ENCODE results near the gene SYNE2. TPM values are rescaled to one million over a fixed set of nuclear protein-coding genes. Genes with fewer than 3 reads are reported as not detected.

The SYNE2 gene
- polyA plus RNA-seq, 5 donors = 69.7 to 101 (median 93.6) TPM

- DNase-seq = no peak
These were observed 58.0 kb downstream of the SYNE2 start for GRCh38 chr14:63910583-63911363.

GRCh38 chr14:63911404-63911803, 58.6 kb downstream of the SYNE2 start:
- DNase-seq = no peak

GRCh38 chr14:63912286-63912685, 59.5 kb downstream of the SYNE2 start:
- DNase-seq = no peak

GRCh38 chr14:63918411-63918810, 65.6 kb downstream of the SYNE2 start:
- no peak for DNase-seq

- peak in 1 of 2 donors; percentile 20 for DNase-seq
These were observed 70.1 kb downstream of the SYNE2 start for GRCh38 chr14:63922696-63923421.

GRCh38 chr14:63923422-63923752, 70.6 kb downstream of the SYNE2 start:
- no peak for DNase-seq

- DNase-seq = no peak
These were observed 71.6 kb downstream of the SYNE2 start for GRCh38 chr14:63924375-63924774.

GRCh38 chr14:63926641-63927040, 73.8 kb downstream of the SYNE2 start:
- no peak for DNase-seq

GRCh38 chr14:63928744-63929174, 76.0 kb downstream of the SYNE2 start:
- no peak for DNase-seq

- no peak for DNase-seq
These were observed 80.3 kb downstream of the SYNE2 start for GRCh38 chr14:63933110-63933509.

- no peak for DNase-seq
These were observed 80.9 kb downstream of the SYNE2 start for GRCh38 chr14:63933711-63934110.

GRCh38 chr14:63938198-63939005, 85.6 kb downstream of the SYNE2 start:
- DNase-seq = no peak

- DNase-seq = no peak
These were observed 86.1 kb downstream of the SYNE2 start for GRCh38 chr14:63939006-63939270.

- DNase-seq = no peak
These were observed 87.6 kb downstream of the SYNE2 start for GRCh38 chr14:63940387-63940786.

GRCh38 chr14:63941023-63941422, 88.2 kb downstream of the SYNE2 start:
- DNase-seq = no peak

GRCh38 chr14:63949696-63950095, 96.9 kb downstream of the SYNE2 start:
- no peak for DNase-seq

- no peak for DNase-seq
These were observed 98.2 kb downstream of the SYNE2 start for GRCh38 chr14:63951021-63951420.

GRCh38 chr14:63951429-63951828, 98.6 kb downstream of the SYNE2 start:
- no peak for DNase-seq

- DNase-seq = no peak
These were observed 99.5 kb downstream of the SYNE2 start for GRCh38 chr14:63952053-63952932.

GRCh38 chr14:63952933-63953437, 100.2 kb downstream of the SYNE2 start:
- no peak for DNase-seq

GRCh38 chr14:63956326-63956725, 103.5 kb downstream of the SYNE2 start:
- DNase-seq = no peak

All from right lung (tissue), 5 donors.